H1 (cell line): ENCODE results near the gene TBX6. TPM values are rescaled to one million over a fixed set of nuclear protein-coding genes. Genes with fewer than 3 reads are reported as not detected.

Source experiments
- CTCF ChIA-PET: fragments of 300-600 bp; sonication (Branson Sonifier 250); formaldehyde crosslinking; loops from one replicate; lab custom pipeline; 2021; ENCODE audit not compliant: partially characterized antibody; lab: Charles Lee
- POLR2A ChIA-PET: fragments of 300-600 bp; sonication (Branson Sonifier 250); formaldehyde crosslinking; loops from one replicate; lab custom pipeline; 2021; ENCODE audit warnings: inconsistent platforms; ENCODE audit not compliant: partially characterized antibody; lab: Charles Lee
- DNase-seq, 2 experiments: peaks; one replicate each; pipeline versions ENCODE4 v3.0.0 to v3.0.0-alpha.2; 2010 to 2022; ENCODE audit warnings: low spot score in 2 of 2, low read depth in 1 of 2, mixed read lengths in 1 of 2
- FAIRE-seq: peaks from 2 replicates; lab custom pipeline; 2011; peaks lifted over from hg19 to GRCh38; lab: Jason Lieb, UNC
- H2AFZ ChIP-seq: 2 replicates; pipeline ENCODE4 v1.8.1; 2012; ENCODE audit warnings: low read length, inconsistent platforms
- H2AK5ac ChIP-seq: 2 replicates; pipeline ENCODE4 v1.6.1; 2013; ENCODE audit warnings: low read depth, low read length
- H2BK120ac ChIP-seq: replicated peaks from 2 replicates; pipeline ENCODE3; 2013; ENCODE audit warnings: low read depth, low read length, inconsistent platforms
- H2BK12ac ChIP-seq: 2 replicates; pipeline ENCODE4 v1.6.1; 2013; ENCODE audit warnings: low read depth, low read length
- H2BK15ac ChIP-seq: 2 replicates; pipeline ENCODE4 v1.6.1; 2013; ENCODE audit warnings: low read length
- H2BK20ac ChIP-seq: 2 replicates; pipeline ENCODE4 v1.6.1; 2013; ENCODE audit warnings: low read length
- H2BK5ac ChIP-seq: 2 replicates; pipeline ENCODE4 v1.6.1; 2013; ENCODE audit warnings: low read depth, low read length
- H3K14ac ChIP-seq: 2 replicates; pipeline ENCODE4 v1.6.1; 2013; ENCODE audit warnings: inconsistent platforms; ENCODE audit not compliant: insufficient read length
- H3K18ac ChIP-seq: 2 replicates; pipeline ENCODE4 v1.6.1; 2013; ENCODE audit warnings: low read length; ENCODE audit errors: extremely low read depth
- H3K23ac ChIP-seq: 2 replicates; pipeline ENCODE4 v1.6.1; 2013; ENCODE audit warnings: inconsistent platforms; ENCODE audit not compliant: insufficient read length
- H3K23me2 ChIP-seq: 2 replicates; pipeline ENCODE4 v1.6.1; 2013; ENCODE audit warnings: low read depth, low read length
- H3K27ac ChIP-seq: 2 replicates; pipeline ENCODE4 v1.6.1; 2011; ENCODE audit warnings: low read depth, low read length, inconsistent platforms
- H3K27me3 ChIP-seq, 4 experiments: replicated peaks in 1 of 4; 1 replicate in 1 of 4; 2 replicates in 3 of 4; pipeline versions ENCODE4 v1.6.1 to v1.8.1; 2011 to 2013; ENCODE audit warnings: low read length in 3 of 4, mild to moderate bottlenecking in 3 of 4, inconsistent platforms in 2 of 4, mixed read lengths in 2 of 4, moderate library complexity in 1 of 4; ENCODE audit not compliant: control insufficient read depth in 3 of 4, insufficient read depth in 3 of 4; ENCODE audit errors: extremely low read depth in 1 of 4
- H3K36me3 ChIP-seq, 4 experiments: 2 replicates each; pipeline versions ENCODE4 v1.6.1 to v1.8.1; 2011 to 2013; ENCODE audit warnings: mild to moderate bottlenecking in 4 of 4, low read length in 3 of 4, moderate library complexity in 2 of 4, control low read depth in 1 of 4, inconsistent platforms in 1 of 4; ENCODE audit not compliant: insufficient read depth in 4 of 4, control insufficient read depth in 2 of 4
- H3K4ac ChIP-seq: replicated peaks from 2 replicates; pipeline ENCODE3; 2013; ENCODE audit warnings: low read length, low read depth, mixed read lengths, inconsistent platforms; ENCODE audit not compliant: insufficient read length
- H3K4me1 ChIP-seq, 4 experiments: replicated peaks in 1 of 4; 1 replicate in 1 of 4; 2 replicates in 3 of 4; pipeline versions ENCODE4 v1.6.1 to v1.8.1; 2011 to 2013; ENCODE audit warnings: low read length in 3 of 4, inconsistent platforms in 2 of 4, mixed read lengths in 1 of 4; ENCODE audit not compliant: insufficient read depth in 4 of 4, control insufficient read depth in 3 of 4
- H3K4me2 ChIP-seq, 2 experiments: 2 replicates each; pipeline versions ENCODE4 v1.6.1 to v1.8.1; 2011 to 2013; ENCODE audit warnings: low read depth in 2 of 2, low read length in 2 of 2, control low read depth in 1 of 2, inconsistent platforms in 1 of 2, mild to moderate bottlenecking in 1 of 2; ENCODE audit not compliant: insufficient read depth in 1 of 2
- H3K4me3 ChIP-seq, 4 experiments: fragments of 200-600, 300-600 bp in 1 of 4; sonication (generic), shearing (Covaris generic), sonication (Bioruptor Twin) in 1 of 4; 2 replicates each; pipeline versions ENCODE4 v1.5.1 to v1.8.1; 2011 to 2016; ENCODE audit warnings: low read length in 4 of 4, low read depth in 3 of 4, control low read depth in 2 of 4, inconsistent platforms in 2 of 4, mild to moderate bottlenecking in 2 of 4, mixed read lengths in 1 of 4, moderate library complexity in 1 of 4; ENCODE audit not compliant: insufficient read depth in 2 of 4; ENCODE audit errors: extremely low read depth in 1 of 4
- H3K56ac ChIP-seq: replicated peaks from 2 replicates; pipeline ENCODE3; 2013; ENCODE audit warnings: low read depth, mild to moderate bottlenecking, mixed read lengths, low read length, inconsistent platforms; ENCODE audit not compliant: insufficient read length
- H3K79me1 ChIP-seq: 2 replicates; pipeline ENCODE4 v1.6.1; 2013; ENCODE audit warnings: low read depth, low read length, control low read depth
- H3K79me2 ChIP-seq, 2 experiments: 2 replicates each; pipeline versions ENCODE4 v1.6.1 to v1.8.1; 2012 to 2013; ENCODE audit warnings: low read length in 2 of 2, mild to moderate bottlenecking in 2 of 2, inconsistent platforms in 1 of 2; ENCODE audit not compliant: insufficient read depth in 2 of 2, control insufficient read depth in 1 of 2
- H3K9ac ChIP-seq, 4 experiments: replicated peaks in 1 of 4; 1 replicate in 1 of 4; 2 replicates in 3 of 4; pipeline versions ENCODE4 v1.6.1 to v1.8.1; 2011 to 2013; ENCODE audit warnings: low read depth in 3 of 4, low read length in 3 of 4, control low read depth in 2 of 4, mild to moderate bottlenecking in 2 of 4, moderate library complexity in 2 of 4, inconsistent platforms in 1 of 4; ENCODE audit errors: extremely low read depth in 1 of 4
- H3K9me3 ChIP-seq, 2 experiments: 2 replicates each; pipeline versions ENCODE4 v1.6.1 to v1.8.1; 2012 to 2013; ENCODE audit warnings: mild to moderate bottlenecking in 2 of 2, moderate library complexity in 2 of 2, control low read depth in 1 of 2, inconsistent platforms in 1 of 2, low read depth in 1 of 2, low read length in 1 of 2, mixed read lengths in 1 of 2; ENCODE audit not compliant: insufficient read depth in 2 of 2
- H4K20me1 ChIP-seq, 2 experiments: replicated peaks in 1 of 2; 2 replicates each; pipeline versions ENCODE3 to v1.8.1; 2011 to 2013; ENCODE audit warnings: inconsistent platforms in 2 of 2, low read length in 2 of 2, mild to moderate bottlenecking in 1 of 2; ENCODE audit not compliant: insufficient read depth in 2 of 2, control insufficient read depth in 1 of 2
- H4K5ac ChIP-seq: 2 replicates; pipeline ENCODE4 v1.6.1; 2013; ENCODE audit warnings: low read length, low read depth, mixed read lengths, inconsistent platforms; ENCODE audit not compliant: insufficient read length
- H4K8ac ChIP-seq: 2 replicates; pipeline ENCODE4 v1.8.0; 2013; ENCODE audit warnings: mild to moderate bottlenecking, moderate library complexity, low read length, inconsistent platforms; ENCODE audit not compliant: insufficient read depth; ENCODE audit errors: extremely low read depth
- H4K91ac ChIP-seq: replicated peaks from 2 replicates; pipeline ENCODE3; 2013; ENCODE audit warnings: low read length, mixed read lengths, inconsistent platforms; ENCODE audit not compliant: insufficient read length
- WGBS, 2 experiments: shearing (Covaris generic) in 1 of 2; methylation state at CpG; one replicate each; pipeline versions ENCODE4 v1.1.6 to v1.1.7; 2013 to 2015; ENCODE audit warnings: low lambda C conversion rate in 2 of 2, mixed read lengths in 2 of 2, inconsistent platforms in 1 of 2, low coverage in 1 of 2, missing lambda C conversion rate in 1 of 2; ENCODE audit not compliant: insufficient replicate concordance in 2 of 2, insufficient coverage in 1 of 2, insufficient read length in 1 of 2; ENCODE audit errors: extremely low coverage in 1 of 2, missing lambda C conversion rate in 1 of 2; 5-methylcytosine and 5-hydroxymethylcytosine counted together
- polyA plus RNA-seq, 7 experiments: library from polyadenylated mRNA; depleted of rRNA in 3 of 7; stranded (reverse) in 5 of 7; unstranded in 2 of 7; fragments of >200 nt in 5 of 7; fragments of 200-250 nt in 2 of 7; gene quantifications; 1 replicate in 5 of 7; 2 replicates in 1 of 7; 4 replicates in 1 of 7; pipeline versions ENCODE4 v1.2.1 to v1.2.3, GENCODE V29; 2011 to 2013; ENCODE audit warnings: missing spikeins in 2 of 7, mixed read lengths in 2 of 7
- total RNA-seq: library from RNA; stranded (reverse); fragmentation: NEBNext Ultra II Directional; extraction: Animal tissue kit (Norgen Biotek cat#: 25700); gene quantifications from 2 replicates; pipeline ENCODE4 v1.2.1, GENCODE V29; 2021

TBX6 gene
- total and polyA plus RNA-seq, 2 of the 8 experiments (the other 6 are each of a cell fraction or from before 2014, with no cell fraction given) = 2.2 to 2.8 TPM

DNA sequence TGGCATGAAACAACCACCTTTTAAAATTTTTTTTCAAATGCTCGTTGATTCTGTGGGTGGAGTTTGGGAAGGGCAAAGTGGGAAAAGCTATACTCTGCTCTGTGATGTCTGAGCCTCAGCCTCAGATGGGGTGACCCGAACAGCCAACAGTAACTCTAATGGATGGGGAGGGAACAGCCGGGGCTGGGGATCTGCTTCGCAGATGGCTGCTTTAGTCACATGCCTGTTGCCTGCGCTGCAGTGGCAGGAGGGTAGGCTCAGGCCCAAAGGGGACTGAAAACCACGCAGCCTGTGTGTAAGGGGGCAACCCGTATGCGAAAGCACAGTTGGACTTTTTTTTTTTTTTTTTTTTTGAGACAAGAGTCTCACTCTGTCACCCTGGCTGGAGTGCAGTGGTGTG, 46.2 kb upstream of the TBX6 start:
- Histone ChIP-seq H3K4me2 (no peak overlapping the region), H3K36me3 (no peaks in the 10 kb centered on the region), H3K14ac (no peak overlapping the region), H2BK15ac (no peak overlapping the region), H3K18ac (no peak overlapping the region), H3K4me1 (no peaks in the 10 kb centered on the region), H2AFZ (no peak overlapping the region), H2AK5ac (no peak overlapping the region), H3K56ac (no peak overlapping the region), H3K23ac (no peak overlapping the region), H3K23me2 (no peaks in the 10 kb centered on the region), H2BK5ac (no peak overlapping the region), H3K4me3 (no peak overlapping the region), H3K9ac (no peak overlapping the region), H3K4ac (no peak overlapping the region), H3K27ac (no peak overlapping the region), H4K20me1 (no peaks in the 10 kb centered on the region), H4K91ac (no peak overlapping the region), H4K5ac (no peak overlapping the region), H4K8ac (no peak overlapping the region), H3K27me3 (no peaks in the 10 kb centered on the region), H3K79me2 (no peaks in the 10 kb centered on the region), H2BK12ac (no peak overlapping the region), H2BK20ac (no peak overlapping the region), H2BK120ac (no peak overlapping the region), H3K9me3 (no peaks in the 10 kb centered on the region), H3K79me1 (no peaks in the 10 kb centered on the region)
- ChIA-PET POLR2A (no interaction called here), CTCF (interaction anchor here (0.6 to 5.1 kb wide), 2 partner anchors 26 kb away, joined by 3 to 27 read pairs; partner anchors contain the start of gene GDPD3)
- DNase-seq = no peak
- WGBS, 2 experiments = 88% methylated on average over 8 of the region's 8 CpGs; no CpG with 5 or more reads in 1 of the 2 experiments
- no peak for FAIRE-seq
